HG03159 (cell line): ENCODE data around the gene PIM1.
A peak's percentile ranks its signal among the peaks of the same experiment; 100 is the strongest.
"Not testable (repeated sequence)": the region's sequence is repeated elsewhere in the genome, so short reads cannot be mapped to it uniquely, and the experiment has no call there.

Experiments used
- ATAC-seq: cut with Tn5 transposase; IDR thresholded peaks from one replicate; pipeline ENCODE4 v1.9.1; 2021; ENCODE audit warnings: mild to moderate bottlenecking, moderate library complexity; ENCODE audit not compliant: unreplicated experiment

Gene PIM1

GRCh38 chr6:37169496-37170272 is at the start of gene PIM1:
TSS of gene PIM1 (plus strand) at chr6:37170152. CDS start at chr6:37170576, 424 bp downstream.
- ATAC-seq, result peak; percentile 56

GRCh38 chr6:37121556-37121955 is 48.4 kb upstream of the PIM1 start:
- ATAC-seq, result no peak

- no peak for ATAC-seq
Observed at GRCh38 chr6:37122861-37123260, 47.1 kb upstream of the PIM1 start.

GRCh38 chr6:37123957-37124729 is 45.8 kb upstream of the PIM1 start:
- no peak for ATAC-seq

- no peak for ATAC-seq
Observed at GRCh38 chr6:37125774-37126492, 44.0 kb upstream of the PIM1 start.

- no peak for ATAC-seq
Observed at GRCh38 chr6:37126493-37126958, 43.4 kb upstream of the PIM1 start.

GRCh38 chr6:37126961-37127616 is 42.9 kb upstream of the PIM1 start:
- ATAC-seq, result no peak

- ATAC-seq, result no peak
Observed at GRCh38 chr6:37127961-37128862, 41.7 kb upstream of the PIM1 start.

- not testable (repeated sequence) for ATAC-seq
Observed at GRCh38 chr6:37128863-37129443, 41.0 kb upstream of the PIM1 start.

GRCh38 chr6:37129566-37129965 is 40.4 kb upstream of the PIM1 start:
- no peak for ATAC-seq

- no peak for ATAC-seq
Observed at GRCh38 chr6:37130704-37131103, 39.2 kb upstream of the PIM1 start.

- no peak for ATAC-seq
Observed at GRCh38 chr6:37131104-37131959, 38.6 kb upstream of the PIM1 start.

- no peak for ATAC-seq
Observed at GRCh38 chr6:37131960-37132253, 38.0 kb upstream of the PIM1 start.

- no peak for ATAC-seq
Observed at GRCh38 chr6:37134036-37134395, 35.9 kb upstream of the PIM1 start.

GRCh38 chr6:37134396-37135191 is 35.4 kb upstream of the PIM1 start:
- ATAC-seq, result no peak

GRCh38 chr6:37135835-37136694 is 33.9 kb upstream of the PIM1 start:
- ATAC-seq, result no peak

GRCh38 chr6:37136821-37137200 is 33.1 kb upstream of the PIM1 start:
- ATAC-seq, result no peak
